Ovary (tissue), 9 donors: ENCODE measurements around the gene DCAF8. TPM values are rescaled to one million over a fixed set of nuclear protein-coding genes. Genes with fewer than 3 reads are reported as not detected.

Experiments
- DNase-seq, 5 donors: peaks; one replicate each; pipeline ENCODE4 v3.0.0-alpha.2; 2019 to 2020
- H3K27ac ChIP-seq, 2 donors: fragments of 200-600 bp; one replicate each; pipeline versions ENCODE4 v1.5.1 to v1.8.0; 2019 to 2022
- H3K27me3 ChIP-seq: fragments of 200-600 bp; one replicate; pipeline ENCODE4 v1.8.0; 2022
- H3K36me3 ChIP-seq: fragments of 200-600 bp; sonication (generic); one replicate; pipeline ENCODE4 v1.5.1; 2019
- H3K4me1 ChIP-seq: one replicate; pipeline ENCODE4 v1.8.1; 2013; ENCODE audit warnings: mild to moderate bottlenecking, moderate library complexity; ENCODE audit not compliant: insufficient read depth
- H3K4me3 ChIP-seq: fragments of 200-600 bp; sonication (generic); one replicate; pipeline ENCODE4 v1.5.1; 2017
- H3K9me3 ChIP-seq, 2 donors: fragments of 200-600 bp in 1 of 2; sonication (generic) in 1 of 2; one replicate each; pipeline versions ENCODE4 v1.5.1 to v1.8.1; 2013 to 2019; ENCODE audit warnings: mild to moderate bottlenecking in 1 of 2, moderate library complexity in 1 of 2
- EP300 ChIP-seq: sonication (generic); formaldehyde crosslinking; IDR thresholded peaks from one replicate; pipeline ENCODE4 v1.6.1; 2017; ENCODE audit warnings: antibody characterized with exemption
- POLR2A ChIP-seq: fragments of 450-650 bp; IDR thresholded peaks from one replicate; pipeline ENCODE4 v1.6.1; 2017; ENCODE audit warnings: antibody characterized with exemption, mild to moderate bottlenecking, moderate library complexity
- WGBS, 3 donors: extraction: QIAGEN DNeasy Blood & Tissue Kit in 1 of 3; methylation state at CpG; one replicate each; pipeline versions ENCODE4 v1.1.5 to v1.1.7; 2013 to 2017; 5-methylcytosine and 5-hydroxymethylcytosine counted together
- intact Hi-C, 4 donors: fragments of 100-400 bp; cut with DNase I; formaldehyde crosslinking; loops; one replicate each; pipeline versions ENCODE4 v1.11.0 to v1.15.1; 2022 to 2023
- polyA plus RNA-seq, 2 donors: library from polyadenylated mRNA; stranded (reverse); fragments of 200-250 nt in 1 of 2; fragments of 350-450 nt in 1 of 2; fragmentation: Illumina TruSeq in 1 of 2; extraction: RNeasy Lipid Tissue Mini Kit (QIAGEN cat#74804) in 1 of 2; gene quantifications; one replicate each; pipeline ENCODE4 v1.2.3, GENCODE V29; 2013 to 2014
- total RNA-seq, 7 donors: library from RNA; depleted of rRNA in 2 of 7; stranded (reverse); fragments of >200 nt in 2 of 7; fragmentation: NEBNext Ultra II Directional in 3 of 7; extraction: Animal tissue kit (Norgen Biotek cat#: 25700) in 3 of 7; gene quantifications; one replicate each; pipeline versions ENCODE4 v1.1.0 to v1.2.4, GENCODE V29; 2016 to 2023
- TF ChIP-seq, protein P1 (sequence below), 3 donors: fragments of 450-650 bp in 2 of 3; fragments of 200-600 bp in 1 of 3; IDR thresholded peaks; one replicate each; pipeline versions ENCODE4 v1.5.1 to v1.8.0; 2016 to 2022; ENCODE audit warnings: antibody characterized with exemption in 3 of 3, mild to moderate bottlenecking in 1 of 3
- donor health status: DM: no; HTN: no; CAD: no; lungs with moderate emphysema.
- donor health status: DM: no; HTN: no; CAD: no.
- donor health status: Bipolar disorder and iron deficiency.
- donor health status: DM: yes; HTN: yes; CAD: no.
- donor health status: DM: no; HTN: no; CAD: no.
- donor health status: DM: yes; HTN: yes; CAD: no.

Gene DCAF8
- total and polyA plus RNA-seq, 9 donors = 85.2 to 147 (median 104) TPM

DNA sequence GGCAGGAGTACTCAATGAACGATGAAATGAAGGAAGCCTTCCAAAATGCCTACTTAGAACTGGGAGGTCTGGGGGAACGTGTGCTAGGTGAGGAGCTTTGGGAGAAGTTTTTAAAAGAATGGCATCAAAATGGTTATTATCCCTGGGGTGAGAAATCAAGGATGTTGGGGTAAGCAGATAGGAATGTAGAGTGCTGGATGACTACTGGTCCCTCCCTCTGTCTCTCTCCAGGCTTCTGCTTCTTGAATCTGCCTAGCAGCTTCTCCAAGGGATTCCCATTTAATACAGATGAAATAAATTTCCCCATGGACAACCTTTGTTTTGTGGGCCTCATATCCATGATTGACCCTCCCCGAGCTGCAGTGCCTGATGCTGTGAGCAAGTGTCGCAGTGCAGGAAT, 91.0 kb downstream of the DCAF8 start:
- Histone ChIP-seq H3K4me1 (no peaks in the 10 kb centered on the region), H3K9me3 (no peaks in the 10 kb centered on the region), H3K27ac (no peak overlapping the region), H3K36me3 (no peaks in the 10 kb centered on the region), H3K27me3 (no peaks in the 10 kb centered on the region), H3K4me3 (no peak overlapping the region)
- WGBS, 3 donors = 87 to 90% (median 90%) methylated on average over 4 of the region's 4 CpGs
- intact Hi-C loops = no loop called here
- DNase-seq = no peak
- TF ChIP-seq POLR2A (no peak), EP300 (no peak)
- TF ChIP-seq, protein P1, sequence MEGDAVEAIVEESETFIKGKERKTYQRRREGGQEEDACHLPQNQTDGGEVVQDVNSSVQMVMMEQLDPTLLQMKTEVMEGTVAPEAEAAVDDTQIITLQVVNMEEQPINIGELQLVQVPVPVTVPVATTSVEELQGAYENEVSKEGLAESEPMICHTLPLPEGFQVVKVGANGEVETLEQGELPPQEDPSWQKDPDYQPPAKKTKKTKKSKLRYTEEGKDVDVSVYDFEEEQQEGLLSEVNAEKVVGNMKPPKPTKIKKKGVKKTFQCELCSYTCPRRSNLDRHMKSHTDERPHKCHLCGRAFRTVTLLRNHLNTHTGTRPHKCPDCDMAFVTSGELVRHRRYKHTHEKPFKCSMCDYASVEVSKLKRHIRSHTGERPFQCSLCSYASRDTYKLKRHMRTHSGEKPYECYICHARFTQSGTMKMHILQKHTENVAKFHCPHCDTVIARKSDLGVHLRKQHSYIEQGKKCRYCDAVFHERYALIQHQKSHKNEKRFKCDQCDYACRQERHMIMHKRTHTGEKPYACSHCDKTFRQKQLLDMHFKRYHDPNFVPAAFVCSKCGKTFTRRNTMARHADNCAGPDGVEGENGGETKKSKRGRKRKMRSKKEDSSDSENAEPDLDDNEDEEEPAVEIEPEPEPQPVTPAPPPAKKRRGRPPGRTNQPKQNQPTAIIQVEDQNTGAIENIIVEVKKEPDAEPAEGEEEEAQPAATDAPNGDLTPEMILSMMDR (IDR thresholded peaks at IDR 0.05) = no peak

- no peaks in the 10 kb centered on the region for H3K36me3 ChIP-seq
- H3K4me3 ChIP-seq = no peak overlapping the region
- intact Hi-C loops = no loop called here
- no peak overlapping the region for H3K27ac ChIP-seq
- no peaks in the 10 kb centered on the region for H3K4me1 ChIP-seq
- H3K27me3 ChIP-seq = no peaks in the 10 kb centered on the region
- DNase-seq = no peak
- H3K9me3 ChIP-seq = no peaks in the 10 kb centered on the region
- TF ChIP-seq, protein P1 (IDR thresholded peaks at IDR 0.05) = no peak
- TF ChIP-seq EP300 (no peak), POLR2A (no peak)
- WGBS, 3 donors = 56 to 62% (median 61%) methylated on average over 15 of the region's 15 CpGs
Measured at GRCh38 chr1:160169553-160170399, 92.6 kb downstream of the DCAF8 start.

DNA sequence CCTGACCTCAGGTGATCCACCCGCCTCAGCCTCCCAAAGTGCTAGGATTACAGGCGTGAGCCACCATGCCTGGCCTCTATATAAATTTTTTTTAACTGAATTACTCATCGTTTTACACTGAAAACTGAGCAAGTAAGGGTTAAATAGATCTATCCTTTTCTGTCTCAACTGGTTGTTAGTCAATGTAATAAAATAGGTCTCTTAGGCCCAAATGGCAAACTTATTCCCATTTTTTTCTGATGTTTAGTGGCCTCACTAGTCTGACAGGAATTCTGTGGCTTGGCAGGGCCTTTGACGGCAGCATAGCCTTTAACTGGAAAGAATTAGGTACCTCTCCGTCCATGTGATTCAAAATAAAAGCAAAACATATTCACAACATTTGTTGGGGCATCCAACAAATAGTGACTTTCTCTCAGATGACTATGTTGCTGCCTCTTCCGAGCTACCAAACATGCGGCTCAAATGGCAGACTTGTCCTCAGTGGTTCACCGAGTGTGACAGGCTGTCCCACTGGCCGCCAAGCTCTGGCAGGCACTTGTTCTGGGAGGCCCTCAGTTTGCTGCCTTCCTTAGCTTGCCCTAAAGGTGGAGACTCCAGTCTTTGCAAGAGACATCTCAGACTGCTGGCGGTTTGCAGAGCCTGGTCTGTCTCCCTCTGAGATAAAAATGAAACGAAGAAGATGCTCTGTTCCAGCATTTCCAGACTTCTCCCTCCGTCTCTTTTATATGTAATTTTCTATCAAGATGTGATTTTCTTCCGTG, 93.6 kb downstream of the DCAF8 start:
- Histone ChIP-seq H3K4me1 (no peaks in the 10 kb centered on the region), H3K4me3 (no peak overlapping the region), H3K27me3 (no peaks in the 10 kb centered on the region), H3K27ac (no peak overlapping the region), H3K36me3 (no peaks in the 10 kb centered on the region), H3K9me3 (no peaks in the 10 kb centered on the region)
- DNase-seq = no peak
- intact Hi-C loops = no loop called here
- 72 to 79% (median 78%) methylated on average over 13 of the region's 13 CpGs for WGBS, 3 donors
- TF ChIP-seq, protein P1 (IDR thresholded peaks at IDR 0.05) = no peak
- no peak for TF ChIP-seq POLR2A
- no peak for TF ChIP-seq EP300

GRCh38 chr1:160168016-160168415, 94.3 kb downstream of the DCAF8 start:
- DNase-seq = no peak
- no peaks in the 10 kb centered on the region for H3K4me1 ChIP-seq
- H3K27me3 ChIP-seq = no peaks in the 10 kb centered on the region
- H3K9me3 ChIP-seq = no peaks in the 10 kb centered on the region
- H3K36me3 ChIP-seq = no peaks in the 10 kb centered on the region
- no peak overlapping the region for H3K4me3 ChIP-seq
- intact Hi-C loops = no loop called here
- TF ChIP-seq POLR2A = no peak
- TF ChIP-seq EP300 = no peak
- TF ChIP-seq, protein P1 (IDR thresholded peaks at IDR 0.05) = no peak
- WGBS, 3 donors = 61 to 69% (median 63%) methylated on average over 5 of the region's 5 CpGs
- no peak overlapping the region for H3K27ac ChIP-seq
